HEK293 (cell line): ENCODE results near the gene GALNT2.

Experiments
- CTCF ChIA-PET: fragments of 350-600 bp; formaldehyde crosslinking; extraction: SDS; loops from one replicate; lab custom pipeline; 2021; ENCODE audit warnings: antibody characterized with exemption; lab: Yijun Ruan, JAX
- POLR2A ChIA-PET: fragments of 300-600 bp; formaldehyde crosslinking; extraction: SDS; loops from one replicate; lab custom pipeline; 2020; ENCODE audit warnings: antibody characterized with exemption, inconsistent platforms; lab: Yijun Ruan, JAX
- H3K27ac ChIP-seq: fragments of 200-500 bp; sonication (Bioruptor generic); 2 replicates; pipeline ENCODE4 v1.5.1; 2014; ENCODE audit warnings: low read depth, low read length, control low read depth, inconsistent platforms; ENCODE audit errors: extremely low read depth
- H3K36me3 ChIP-seq, 2 experiments: fragments of 200-500 bp in 1 of 2; sonication (Bioruptor generic) in 1 of 2; 1 replicate in 1 of 2; 2 replicates in 1 of 2; pipeline ENCODE4 v1.5.1; 2014 to 2017; ENCODE audit warnings: inconsistent platforms in 2 of 2, low read length in 2 of 2; ENCODE audit not compliant: control insufficient read depth in 2 of 2, insufficient read depth in 1 of 2
- H3K4me1 ChIP-seq: fragments of 200-500 bp; sonication (Bioruptor generic); 2 replicates; pipeline ENCODE4 v1.5.1; 2014; ENCODE audit warnings: mild to moderate bottlenecking, low read length, inconsistent platforms; ENCODE audit not compliant: control insufficient read depth, insufficient read depth
- H3K4me3 ChIP-seq: 2 replicates; pipeline ENCODE4 v1.5.1; 2011; ENCODE audit warnings: low read depth, mild to moderate bottlenecking, control low read depth, low read length, moderate library complexity
- H3K9me3 ChIP-seq: fragments of 200-500 bp; sonication (Bioruptor generic); 2 replicates; pipeline ENCODE4 v1.5.1; 2014; ENCODE audit warnings: low read depth, low read length, inconsistent platforms; ENCODE audit not compliant: control insufficient read depth, insufficient read depth
- GLIS1 ChIP-seq: fragments of 450-650 bp; formaldehyde crosslinking; IDR thresholded peaks from 2 replicates; pipeline ENCODE4 v1.5.1; 2016; ENCODE audit warnings: missing biosample characterization, missing genetic modification characterization
- GLIS2 ChIP-seq: fragments of 450-650 bp; formaldehyde crosslinking; IDR thresholded peaks from 2 replicates; pipeline ENCODE4 v1.5.1; 2016; ENCODE audit warnings: missing biosample characterization, missing genetic modification characterization
- KLF8 ChIP-seq: fragments of 450-650 bp; formaldehyde crosslinking; IDR thresholded peaks from 2 replicates; pipeline ENCODE4 v1.5.1; 2016; ENCODE audit warnings: missing biosample characterization, missing genetic modification characterization
- KLF9 ChIP-seq: fragments of 450-650 bp; formaldehyde crosslinking; IDR thresholded peaks from 2 replicates; pipeline ENCODE4 v1.5.1; 2016; ENCODE audit warnings: missing biosample characterization, missing genetic modification characterization, low read depth
- MZF1 ChIP-seq: fragments of 450-650 bp; formaldehyde crosslinking; IDR thresholded peaks from 2 replicates; pipeline ENCODE4 v1.5.1; 2017; ENCODE audit warnings: missing biosample characterization, missing genetic modification characterization, borderline replicate concordance
- OVOL3 ChIP-seq: fragments of 450-650 bp; formaldehyde crosslinking; IDR thresholded peaks from 2 replicates; pipeline ENCODE4 v1.5.1; 2016; ENCODE audit warnings: missing biosample characterization, missing genetic modification characterization
- ZBTB1 ChIP-seq: fragments of 450-650 bp; formaldehyde crosslinking; IDR thresholded peaks from 2 replicates; pipeline ENCODE4 v1.5.1; 2016; ENCODE audit warnings: missing biosample characterization, missing genetic modification characterization
- ZBTB10 ChIP-seq: fragments of 450-650 bp; formaldehyde crosslinking; IDR thresholded peaks from 2 replicates; pipeline ENCODE4 v1.5.1; 2016; ENCODE audit warnings: missing biosample characterization, missing genetic modification characterization
- ZBTB49 ChIP-seq: fragments of 450-650 bp; formaldehyde crosslinking; IDR thresholded peaks from 2 replicates; pipeline ENCODE4 v1.5.1; 2016; ENCODE audit warnings: missing biosample characterization, missing genetic modification characterization, low read depth
- ZFHX2 ChIP-seq: fragments of 450-650 bp; formaldehyde crosslinking; conservative IDR thresholded peaks from 2 replicates; pipeline ENCODE4 v1.5.1; 2016; ENCODE audit warnings: missing biosample characterization, missing genetic modification characterization
- ZFP41 ChIP-seq: fragments of 450-650 bp; formaldehyde crosslinking; IDR thresholded peaks from 2 replicates; pipeline ENCODE4 v1.5.1; 2016; ENCODE audit warnings: missing biosample characterization, missing genetic modification characterization, borderline replicate concordance
- ZNF10 ChIP-seq: fragments of 450-650 bp; formaldehyde crosslinking; IDR thresholded peaks from 2 replicates; pipeline ENCODE4 v1.5.1; 2017; ENCODE audit warnings: missing biosample characterization, missing genetic modification characterization
- ZNF121 ChIP-seq: fragments of 450-650 bp; formaldehyde crosslinking; IDR thresholded peaks from 2 replicates; pipeline ENCODE4 v1.5.1; 2016; ENCODE audit warnings: missing biosample characterization, missing genetic modification characterization
- ZNF157 ChIP-seq: fragments of 450-650 bp; formaldehyde crosslinking; IDR thresholded peaks from 2 replicates; pipeline ENCODE4 v1.5.1; 2016; ENCODE audit warnings: missing biosample characterization, missing genetic modification characterization
- ZNF266 ChIP-seq: fragments of 450-650 bp; formaldehyde crosslinking; IDR thresholded peaks from 2 replicates; pipeline ENCODE4 v1.5.1; 2016; ENCODE audit warnings: missing biosample characterization, missing genetic modification characterization, low read depth
- ZNF292 ChIP-seq: fragments of 450-650 bp; formaldehyde crosslinking; IDR thresholded peaks from 2 replicates; pipeline ENCODE4 v1.5.1; 2016; ENCODE audit warnings: low read depth, missing biosample characterization, missing genetic modification characterization, borderline replicate concordance
- ZNF302 ChIP-seq: fragments of 450-650 bp; formaldehyde crosslinking; IDR thresholded peaks from 2 replicates; pipeline ENCODE4 v1.5.1; 2016; ENCODE audit warnings: missing biosample characterization, missing genetic modification characterization, low read depth
- ZNF366 ChIP-seq: fragments of 450-650 bp; formaldehyde crosslinking; conservative IDR thresholded peaks from 2 replicates; pipeline ENCODE4 v1.5.1; 2016; ENCODE audit warnings: missing biosample characterization, missing genetic modification characterization
- ZNF561 ChIP-seq: fragments of 450-650 bp; IDR thresholded peaks from 2 replicates; pipeline ENCODE4 v1.5.1; 2018; ENCODE audit warnings: missing biosample characterization, missing genetic modification characterization, borderline replicate concordance
- ZNF596 ChIP-seq: fragments of 450-650 bp; IDR thresholded peaks from 2 replicates; pipeline ENCODE4 v1.5.0; 2018; ENCODE audit warnings: missing biosample characterization, mild to moderate bottlenecking, missing genetic modification characterization, moderate library complexity
- ZNF664 ChIP-seq: fragments of 450-650 bp; formaldehyde crosslinking; IDR thresholded peaks from 2 replicates; pipeline ENCODE4 v1.5.1; 2016; ENCODE audit warnings: missing biosample characterization, missing genetic modification characterization
- ZNF677 ChIP-seq: fragments of 450-650 bp; IDR thresholded peaks from 2 replicates; pipeline ENCODE4 v1.5.0; 2018; ENCODE audit warnings: missing biosample characterization, mild to moderate bottlenecking, missing genetic modification characterization, moderate library complexity
- ZNF707 ChIP-seq: fragments of 450-650 bp; formaldehyde crosslinking; IDR thresholded peaks from 2 replicates; pipeline ENCODE4 v1.5.1; 2016; ENCODE audit warnings: missing biosample characterization, missing genetic modification characterization
- ZNF776 ChIP-seq: fragments of 450-650 bp; formaldehyde crosslinking; IDR thresholded peaks from 2 replicates; pipeline ENCODE4 v1.5.0; 2017; ENCODE audit warnings: missing biosample characterization, missing genetic modification characterization, borderline replicate concordance

GALNT2 gene

GRCh38 chr1:230170153-230170547 lies 103.1 kb downstream of the GALNT2 start:
- H3K9me3 ChIP-seq: no peaks in the 10 kb centered on the region
- POLR2A ChIA-PET: no interaction called here
- H3K4me3 ChIP-seq: no peak overlapping the region
- no peak for TF ChIP-seq ZNF266 (tag by site-specific recombination)
- no peak for TF ChIP-seq ZNF10
- TF ChIP-seq ZNF292: no peak
- no peak for TF ChIP-seq ZNF664 (tag by site-specific recombination)
- TF ChIP-seq ZBTB10 (tag by site-specific recombination): no peak
- no peak for TF ChIP-seq KLF9 (tag by site-specific recombination)
- no peak for TF ChIP-seq ZNF677 (tag by site-specific recombination)
- TF ChIP-seq ZNF121: no peak
- no peak for TF ChIP-seq KLF8
- TF ChIP-seq ZNF707 (tag by site-specific recombination): no peak
- TF ChIP-seq ZNF366: no peak
- TF ChIP-seq ZNF596 (tag by site-specific recombination): no peak
- no peak for TF ChIP-seq ZBTB1 (tag by site-specific recombination)
- no peak for TF ChIP-seq OVOL3 (tag by site-specific recombination)
- no peak for TF ChIP-seq ZBTB49 (tag by site-specific recombination)
- no peak for TF ChIP-seq ZNF302 (tag by site-specific recombination)
- TF ChIP-seq ZNF776: no peak
- TF ChIP-seq ZNF157 (tag by site-specific recombination): no peak
- no peak for TF ChIP-seq ZFP41 (tag by site-specific recombination)
- no peak overlapping the region for H3K27ac ChIP-seq
- CTCF ChIA-PET: no interaction called here
- no peaks in the 10 kb centered on the region for H3K36me3 ChIP-seq
- H3K4me1 ChIP-seq: no peaks in the 10 kb centered on the region

GRCh38 chr1:230170622-230171021 lies 103.6 kb downstream of the GALNT2 start:
- Histone ChIP-seq H3K27ac (no peak overlapping the region), H3K4me3 (no peak overlapping the region), H3K4me1 (no peaks in the 10 kb centered on the region), H3K9me3 (no peaks in the 10 kb centered on the region), H3K36me3 (no peaks in the 10 kb centered on the region)
- ChIA-PET POLR2A (no interaction called here), CTCF (no interaction called here)
- no peak for TF ChIP-seq ZNF561 (tag by site-specific recombination)
- TF ChIP-seq ZNF677 (tag by site-specific recombination): no peak
- peak; percentile 67; the same call in 1 of the 2 replicates for TF ChIP-seq GLIS1 (tag by site-specific recombination)
- TF ChIP-seq GLIS2: peak; percentile 25; the same call in 1 of the 2 replicates
- TF ChIP-seq MZF1 (tag by site-specific recombination): peak; percentile 80; the same call in 1 of the 2 replicates
- 0 out of 2 replicates have a peak, but pooled peaks have one; percentile 18 for TF ChIP-seq ZFHX2 (tag by site-specific recombination)
